Stimulated activated CD4-positive, alpha-beta T cell treated with anti-CD3 and anti-CD28 coated beads, Interleukin-15, amount 100 ng/mL, for 24 hours (primary cell): ENCODE data around the gene BRME1.

Source experiments
- DNase-seq: peaks from one replicate; pipeline ENCODE4 v3.0.0-alpha.2; 2020

The BRME1 gene

GRCh38 chr19:13885826-13886365, 20.0 kb downstream of the BRME1 start:
- DNase-seq = no peak

- DNase-seq = no peak
Observed at GRCh38 chr19:13884726-13885591, 21.0 kb downstream of the BRME1 start.

- no peak for DNase-seq
Observed at GRCh38 chr19:13883516-13884064, 22.3 kb downstream of the BRME1 start.

GRCh38 chr19:13882836-13883235, 23.1 kb downstream of the BRME1 start:
- DNase-seq = no peak

GRCh38 chr19:13882419-13882795, 23.5 kb downstream of the BRME1 start:
- no peak for DNase-seq

GRCh38 chr19:13881692-13882418, 24.1 kb downstream of the BRME1 start:
- peak; percentile 56 for DNase-seq

GRCh38 chr19:13881251-13881691, 24.6 kb downstream of the BRME1 start:
- peak; percentile 36 for DNase-seq

- DNase-seq = peak; percentile 99
Observed at GRCh38 chr19:13880059-13881043, 25.6 kb downstream of the BRME1 start.

GRCh38 chr19:13877303-13877702, 28.6 kb downstream of the BRME1 start:
- no peak for DNase-seq

- DNase-seq = no peak
Observed at GRCh38 chr19:13876834-13877233, 29.1 kb downstream of the BRME1 start, which contains the start of gene NANOS3. TSS of gene NANOS3 (plus strand) at chr19:13877134. CDS start at chr19:13877249, 115 bp downstream.

GRCh38 chr19:13875824-13876223, 30.1 kb downstream of the BRME1 start:
- DNase-seq = no peak

- DNase-seq = no peak
Observed at GRCh38 chr19:13873834-13874515, 31.9 kb downstream of the BRME1 start.

GRCh38 chr19:13872695-13873389, 33.1 kb downstream of the BRME1 start:
- peak; percentile 50 for DNase-seq

GRCh38 chr19:13872339-13872694, 33.6 kb downstream of the BRME1 start:
- no peak for DNase-seq

- no peak for DNase-seq
Observed at GRCh38 chr19:13870873-13871272, 35.0 kb downstream of the BRME1 start.

- no peak for DNase-seq
Observed at GRCh38 chr19:13869281-13869680, 36.6 kb downstream of the BRME1 start.

GRCh38 chr19:13868663-13869062, 37.3 kb downstream of the BRME1 start:
- no peak for DNase-seq

GRCh38 chr19:13866463-13867046, 39.4 kb downstream of the BRME1 start:
- DNase-seq = no peak

GRCh38 chr19:13865571-13866462, 40.1 kb downstream of the BRME1 start:
- no peak for DNase-seq
